Central memory CD8-positive, alpha-beta T cell (primary cell): ENCODE measurements around the gene DDI2.
"Not testable (repeated sequence)": the region's sequence is repeated elsewhere in the genome, so short reads cannot be mapped to it uniquely, and the experiment has no call there.

Source experiments
- ATAC-seq: fragments of 150-1000 bp; cut with Tn5 transposase; replicated peaks from 2 replicates; pipeline ENCODE4 v1.10.0; 2022; ENCODE audit warnings: mild to moderate bottlenecking, moderate FRiP score, moderate number of reproducible peaks; ENCODE audit not compliant: poor library complexity, severe bottlenecking; ENCODE audit errors: extremely low read depth
- DNase-seq, 2 donors: peaks; one replicate each; pipeline ENCODE4 v3.0.0; 2021; ENCODE audit warnings: low spot score in 2 of 2
- H3K27ac Mint-ChIP-seq: one replicate; pipeline ENCODE4 v1.8.0; 2022; ENCODE audit warnings: low read depth, mild to moderate bottlenecking, moderate library complexity, mixed read lengths
- H3K27me3 Mint-ChIP-seq: one replicate; pipeline ENCODE4 v1.8.0; 2022; ENCODE audit warnings: mixed read lengths
- H3K36me3 Mint-ChIP-seq: one replicate; pipeline ENCODE4 v1.8.0; 2022; ENCODE audit warnings: mild to moderate bottlenecking, moderate library complexity, mixed read lengths; ENCODE audit not compliant: insufficient read depth
- H3K4me1 Mint-ChIP-seq: one replicate; pipeline ENCODE4 v1.8.0; 2022; ENCODE audit warnings: mixed read lengths
- H3K4me3 Mint-ChIP-seq: one replicate; pipeline ENCODE4 v1.8.0; 2022; ENCODE audit warnings: mild to moderate bottlenecking, moderate library complexity, mixed read lengths
- H3K9me3 Mint-ChIP-seq: one replicate; pipeline ENCODE4 v1.8.0; 2022; ENCODE audit warnings: mixed read lengths

DDI2 gene

DNA sequence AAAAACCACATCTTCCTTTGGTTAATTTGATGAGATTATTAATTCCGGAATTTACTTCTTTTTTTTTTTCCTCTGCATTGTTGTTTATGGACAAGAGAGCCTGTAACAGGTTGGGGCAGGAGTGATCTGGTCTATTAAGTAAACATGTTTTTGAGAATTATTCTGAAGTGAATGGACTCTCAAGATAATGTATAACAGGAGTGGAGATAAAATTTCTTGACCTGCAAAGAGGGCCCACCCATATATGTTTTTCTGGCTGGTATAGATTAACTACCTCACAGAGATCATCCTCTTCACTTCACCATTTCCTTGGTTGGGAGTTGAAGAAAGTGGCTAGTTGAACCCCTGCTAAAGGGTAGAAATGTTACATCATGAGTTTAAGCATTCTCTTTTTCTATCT is 10.7 kb downstream of the DDI2 start:
- no peaks in the 10 kb centered on the region for H3K9me3 Mint-ChIP-seq
- H3K4me1 Mint-ChIP-seq = peaks cover 22% of the 10 kb centered on the region
- H3K27me3 Mint-ChIP-seq = no peaks in the 10 kb centered on the region
- H3K27ac Mint-ChIP-seq = no peak overlapping the region
- no peak overlapping the region for H3K4me3 Mint-ChIP-seq
- no peak for DNase-seq
- no peak for ATAC-seq
- peaks cover 34% of the 10 kb centered on the region for H3K36me3 Mint-ChIP-seq

DNA sequence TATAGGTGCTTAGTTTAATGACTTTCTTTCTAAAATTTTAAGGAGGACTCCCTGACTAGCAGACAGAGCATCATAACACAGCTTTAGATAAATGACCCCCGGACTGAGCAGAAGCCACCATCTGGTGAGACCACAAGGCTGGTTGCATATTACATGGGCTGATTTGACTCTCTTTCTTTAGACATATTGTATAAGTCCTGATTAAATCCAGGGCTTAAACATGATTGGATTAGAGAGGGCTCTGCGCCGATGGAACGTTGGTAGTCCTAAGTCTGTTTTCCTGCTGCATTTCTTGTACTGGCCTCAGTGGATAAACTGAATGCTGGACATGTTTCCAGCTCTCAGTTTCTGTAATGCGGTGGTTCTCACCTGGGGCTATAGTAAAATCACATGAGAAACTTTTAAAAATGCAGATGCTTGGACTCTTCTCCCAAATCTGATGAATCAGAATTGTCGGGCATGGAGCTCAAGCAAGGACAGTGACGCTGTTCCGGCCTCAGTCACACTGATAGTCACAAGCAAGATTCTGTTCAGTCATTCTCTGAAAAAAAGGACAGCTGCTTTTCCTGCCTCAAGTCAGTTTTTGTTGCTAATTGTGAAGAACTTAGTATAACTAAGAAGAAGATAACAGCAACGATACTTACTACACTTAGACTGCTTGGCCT is 16.6 kb downstream of the DDI2 start:
- Mint-ChIP-seq H3K9me3 (no peaks in the 10 kb centered on the region), H3K27me3 (no peaks in the 10 kb centered on the region), H3K4me3 (no peak overlapping the region), H3K27ac (no peak overlapping the region), H3K36me3 (peaks cover 73% of the 10 kb centered on the region), H3K4me1 (no peaks in the 10 kb centered on the region)
- ATAC-seq (no peak), DNase-seq (no peak)

DNA sequence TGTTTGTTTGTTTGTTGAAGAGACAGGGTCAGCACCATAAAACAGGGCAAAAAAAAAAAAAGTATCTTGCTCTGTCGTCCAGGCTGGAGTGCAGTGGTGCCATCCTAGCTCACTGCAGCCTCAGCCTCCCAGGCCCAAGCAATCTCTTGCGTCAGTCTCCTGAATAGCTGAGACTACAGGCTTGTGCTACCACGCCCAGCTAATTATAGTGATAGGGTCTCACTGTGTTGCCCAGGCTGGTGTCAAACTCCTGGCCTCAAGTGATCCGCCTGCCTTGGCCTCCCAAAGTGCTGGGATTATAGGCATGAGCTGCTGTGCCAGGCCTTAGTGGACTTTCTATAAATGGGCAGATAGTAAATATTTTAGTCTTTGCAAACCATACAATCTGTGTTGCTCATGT is 19.2 kb downstream of the DDI2 start:
- Mint-ChIP-seq H3K4me3 (no peak overlapping the region), H3K9me3 (no peaks in the 10 kb centered on the region), H3K36me3 (peaks cover 75% of the 10 kb centered on the region), H3K4me1 (no peaks in the 10 kb centered on the region), H3K27me3 (no peaks in the 10 kb centered on the region), H3K27ac (no peak overlapping the region)
- ATAC-seq (no peak), DNase-seq (no peak)

DNA sequence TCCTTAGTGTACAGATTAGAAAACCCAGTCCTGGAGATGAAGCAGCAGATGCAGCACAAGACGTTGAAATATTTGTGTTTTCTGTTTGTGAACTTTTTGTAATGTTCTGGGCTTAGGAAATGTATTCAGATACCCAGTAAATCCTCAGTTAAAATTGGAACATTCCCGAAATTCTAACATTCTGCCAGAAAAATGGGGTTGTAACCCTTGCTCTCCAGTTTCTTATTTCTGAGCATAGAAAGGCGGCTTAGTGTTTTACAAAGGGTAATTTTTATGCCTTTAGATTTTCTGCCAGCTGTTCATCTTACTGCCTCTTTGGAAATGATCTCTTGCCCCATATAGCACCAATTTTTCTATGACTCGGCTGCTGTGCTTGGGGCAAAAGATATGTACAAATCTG is 20.6 kb downstream of the DDI2 start:
- H3K27me3 Mint-ChIP-seq = no peaks in the 10 kb centered on the region
- no peak overlapping the region for H3K4me3 Mint-ChIP-seq
- ATAC-seq = no peak
- H3K4me1 Mint-ChIP-seq = peaks cover 5% of the 10 kb centered on the region
- H3K36me3 Mint-ChIP-seq = peaks cover 73% of the 10 kb centered on the region
- no peak for DNase-seq
- no peak overlapping the region for H3K27ac Mint-ChIP-seq
- no peaks in the 10 kb centered on the region for H3K9me3 Mint-ChIP-seq

DNA sequence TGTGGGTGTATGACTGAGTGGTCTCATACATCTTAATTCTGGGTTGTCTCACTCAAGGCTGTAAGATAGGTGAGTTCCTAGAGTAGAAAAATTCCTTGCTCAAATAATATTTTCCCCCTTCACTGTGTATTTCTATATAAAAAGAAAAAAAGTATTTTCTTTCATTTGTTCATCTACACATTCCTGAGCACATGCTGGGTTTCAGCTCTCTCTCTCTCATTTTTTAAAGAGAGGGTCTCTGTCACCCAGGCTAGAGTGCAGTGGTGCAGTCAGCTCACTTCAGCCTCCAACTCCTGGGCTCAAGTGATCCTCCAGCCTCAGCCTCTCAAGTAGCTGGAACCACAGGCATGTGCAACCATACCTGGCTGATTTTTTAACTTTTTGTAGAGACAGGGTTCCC is 22.0 kb downstream of the DDI2 start:
- Mint-ChIP-seq H3K9me3 (no peaks in the 10 kb centered on the region), H3K27ac (no peak overlapping the region)

GRCh38 chr1:15639931-15640330 is 22.7 kb downstream of the DDI2 start:
- DNase-seq = no peak
- no peak for ATAC-seq
- Mint-ChIP-seq H3K27ac (peak overlapping the region; percentile 6), H3K36me3 (peaks cover 69% of the 10 kb centered on the region), H3K4me3 (no peak overlapping the region), H3K4me1 (peaks cover 5% of the 10 kb centered on the region), H3K9me3 (no peaks in the 10 kb centered on the region), H3K27me3 (no peaks in the 10 kb centered on the region)

More for the DNA sequence above, 22.0 kb downstream of the DDI2 start:
- peaks cover 71% of the 10 kb centered on the region for H3K36me3 Mint-ChIP-seq
- DNase-seq (no peak), ATAC-seq (no peak)
- H3K4me3 Mint-ChIP-seq = no peak overlapping the region
- H3K4me1 Mint-ChIP-seq = peaks cover 5% of the 10 kb centered on the region
- no peaks in the 10 kb centered on the region for H3K27me3 Mint-ChIP-seq

DNA sequence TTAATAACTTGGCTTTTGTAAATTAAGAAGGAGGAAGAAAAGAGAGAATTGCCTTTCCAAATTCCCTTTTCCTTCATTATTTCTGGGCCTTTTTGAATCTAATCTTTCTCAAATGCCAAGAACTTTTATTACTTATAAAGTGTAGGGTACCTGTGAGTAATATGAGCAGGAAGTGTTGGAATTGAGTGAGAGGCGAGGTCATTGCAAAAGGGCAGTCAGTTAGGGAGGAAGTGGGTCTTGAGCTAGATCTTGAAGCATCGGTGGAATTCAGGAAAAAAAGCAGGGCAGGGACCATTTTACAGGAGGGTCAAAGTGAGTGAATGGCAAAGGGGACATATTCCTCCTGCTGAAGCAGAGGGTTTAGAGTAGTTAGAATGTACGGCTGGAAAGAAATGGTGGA is 23.4 kb downstream of the DDI2 start:
- Mint-ChIP-seq H3K27me3 (no peaks in the 10 kb centered on the region), H3K36me3 (peaks cover 71% of the 10 kb centered on the region), H3K4me1 (peaks cover 5% of the 10 kb centered on the region), H3K9me3 (no peaks in the 10 kb centered on the region), H3K27ac (peak overlapping the region; percentile 6), H3K4me3 (no peak overlapping the region)
- no peak for DNase-seq
- no peak for ATAC-seq

DNA sequence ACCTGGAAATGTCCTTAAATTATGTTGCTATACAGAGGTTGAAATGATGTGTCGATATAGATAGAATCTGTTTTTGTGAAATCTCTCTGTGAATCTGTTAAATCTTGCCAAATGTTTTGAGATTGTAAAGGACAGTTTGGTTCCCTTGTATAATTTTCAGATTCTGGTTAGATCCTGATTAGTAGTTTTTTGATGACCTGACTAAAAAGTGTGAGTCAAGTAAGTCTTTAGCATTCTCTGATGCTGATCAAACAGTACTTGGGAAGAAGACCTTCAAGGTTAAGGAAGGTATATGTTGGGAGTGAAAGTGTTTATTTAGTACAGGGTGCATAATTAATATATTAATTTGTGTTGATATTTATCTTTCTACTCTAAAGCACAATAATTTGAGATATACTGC is 32.7 kb downstream of the DDI2 start:
- Mint-ChIP-seq H3K27ac (no peak overlapping the region), H3K27me3 (no peaks in the 10 kb centered on the region), H3K9me3 (no peaks in the 10 kb centered on the region), H3K36me3 (peaks cover 70% of the 10 kb centered on the region), H3K4me1 (peaks cover 4% of the 10 kb centered on the region), H3K4me3 (no peak overlapping the region)
- DNase-seq = no peak
- no peak for ATAC-seq

- Mint-ChIP-seq H3K4me1 (peaks cover 4% of the 10 kb centered on the region), H3K27me3 (no peaks in the 10 kb centered on the region), H3K27ac (no peak overlapping the region), H3K36me3 (peaks cover 68% of the 10 kb centered on the region), H3K4me3 (no peak overlapping the region), H3K9me3 (no peaks in the 10 kb centered on the region)
- DNase-seq (no peak), ATAC-seq (no peak)
These were observed 33.2 kb downstream of the DDI2 start for GRCh38 chr1:15650433-15650832.

DNA sequence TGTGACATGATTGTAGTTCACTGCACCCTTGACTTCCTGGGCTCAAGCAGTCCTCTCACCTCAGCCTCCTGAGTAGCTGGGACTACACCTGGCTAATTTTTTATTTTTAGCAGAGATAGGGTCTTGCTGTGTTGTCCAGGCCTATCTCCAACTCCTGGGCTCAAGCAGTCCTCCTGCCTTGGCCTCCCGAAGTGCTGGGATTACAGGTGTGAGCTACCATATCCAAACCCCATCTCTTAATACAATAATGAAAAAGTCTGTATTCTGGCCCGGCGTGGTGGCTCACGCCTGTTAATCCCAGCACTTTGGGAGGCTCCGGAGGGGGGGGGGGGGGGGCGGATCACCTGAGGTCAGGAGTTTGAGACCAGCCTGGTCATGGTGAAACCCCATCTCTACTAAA is 34.9 kb downstream of the DDI2 start:
- not testable (repeated sequence) for ATAC-seq
- peaks cover 68% of the 10 kb centered on the region for H3K36me3 Mint-ChIP-seq

DNA sequence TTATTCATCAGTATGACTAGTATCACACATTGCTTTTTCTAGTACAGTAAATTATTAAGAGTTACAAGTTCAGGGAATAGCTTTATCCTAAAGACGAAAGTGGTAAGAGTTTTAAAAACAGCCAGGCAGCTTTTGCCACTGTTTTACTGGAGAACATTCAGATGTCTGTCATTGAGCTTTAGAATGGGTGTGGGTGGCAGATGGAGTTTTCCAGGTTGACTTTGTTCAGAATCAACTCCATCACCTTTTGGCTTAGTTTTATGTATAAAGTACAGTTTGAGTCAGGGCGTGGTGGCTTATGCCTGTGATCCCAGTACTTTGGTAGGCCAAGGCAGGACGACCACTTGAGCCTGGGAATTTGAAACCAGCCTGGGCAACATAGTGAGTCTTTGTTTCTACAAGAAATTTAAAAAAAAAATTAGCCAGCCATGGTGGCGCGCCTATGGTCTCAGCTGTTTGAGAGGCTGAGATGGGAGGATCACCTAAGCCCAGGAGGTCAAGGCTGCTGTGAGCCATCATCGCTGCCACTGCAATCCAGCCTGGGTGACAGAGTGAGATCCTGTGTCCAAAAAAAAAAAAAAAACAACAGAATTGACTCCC is 36.9 kb downstream of the DDI2 start:
- no peak overlapping the region for H3K27ac Mint-ChIP-seq
- H3K4me1 Mint-ChIP-seq = no peaks in the 10 kb centered on the region
- ATAC-seq = no peak
- H3K4me3 Mint-ChIP-seq = no peak overlapping the region
- no peak for DNase-seq
- H3K27me3 Mint-ChIP-seq = no peaks in the 10 kb centered on the region
- peaks cover 55% of the 10 kb centered on the region for H3K36me3 Mint-ChIP-seq
- no peaks in the 10 kb centered on the region for H3K9me3 Mint-ChIP-seq

More for the DNA sequence above, 34.9 kb downstream of the DDI2 start:
- not testable (repeated sequence) for H3K4me1 Mint-ChIP-seq, H3K9me3 Mint-ChIP-seq, DNase-seq, H3K4me3 Mint-ChIP-seq, H3K27ac Mint-ChIP-seq, H3K27me3 Mint-ChIP-seq

DNA sequence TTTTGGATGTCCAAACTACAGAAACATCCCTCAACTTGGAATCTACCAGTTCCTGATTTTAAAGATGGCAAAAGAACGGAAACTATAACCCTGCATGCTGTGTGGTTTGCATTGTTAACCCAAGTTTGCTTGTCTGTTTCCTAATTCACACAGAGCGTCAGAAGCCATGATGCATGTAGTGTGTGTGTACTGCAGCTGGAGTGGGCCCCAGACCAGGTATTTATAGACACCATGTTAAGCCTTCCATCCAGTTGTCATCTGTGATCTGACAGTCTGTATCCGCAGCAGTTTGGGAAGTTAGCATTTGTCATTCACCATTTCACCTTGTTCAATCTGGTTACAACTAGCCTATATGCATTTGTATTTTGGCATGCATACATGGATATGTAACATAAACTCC is 39.2 kb downstream of the DDI2 start:
- no peak overlapping the region for H3K4me3 Mint-ChIP-seq
- peaks cover 52% of the 10 kb centered on the region for H3K36me3 Mint-ChIP-seq
- ATAC-seq = no peak
- H3K9me3 Mint-ChIP-seq = no peaks in the 10 kb centered on the region
- H3K27me3 Mint-ChIP-seq = no peaks in the 10 kb centered on the region
- no peak for DNase-seq
- H3K27ac Mint-ChIP-seq = no peak overlapping the region
- no peaks in the 10 kb centered on the region for H3K4me1 Mint-ChIP-seq

DNA sequence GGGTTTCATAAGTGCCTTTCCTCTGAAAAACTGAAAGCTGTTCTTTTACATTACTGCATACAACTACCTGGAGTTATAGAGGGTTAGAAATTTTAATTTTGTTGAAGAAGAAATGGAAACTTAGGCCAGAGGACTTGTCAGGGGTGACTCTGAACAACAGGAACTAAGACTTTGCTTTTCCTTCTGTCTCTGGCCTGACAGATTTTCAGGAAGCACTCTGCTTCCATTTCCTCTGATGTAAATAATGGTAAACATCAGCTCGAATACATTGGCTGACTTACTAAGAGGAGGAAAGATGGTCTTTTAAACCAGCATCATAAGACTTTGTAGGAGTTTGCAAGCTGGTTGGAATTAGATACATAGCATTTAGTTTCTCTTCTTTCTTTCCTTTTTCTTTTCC is 39.8 kb downstream of the DDI2 start:
- Mint-ChIP-seq H3K4me3 (no peak overlapping the region), H3K27me3 (no peaks in the 10 kb centered on the region), H3K9me3 (no peaks in the 10 kb centered on the region), H3K27ac (no peak overlapping the region), H3K4me1 (no peaks in the 10 kb centered on the region), H3K36me3 (peaks cover 50% of the 10 kb centered on the region)
- ATAC-seq (no peak), DNase-seq (no peak)
